OCI-LY7 (cell line): ENCODE results near the gene PLCD4. TPM values are rescaled to one million over a fixed set of nuclear protein-coding genes. Genes with fewer than 3 reads are reported as not detected.
A peak's percentile ranks its signal among the peaks of the same experiment; 100 is the strongest.

Experiments
- BruUV-seq: library from RNA; stranded (reverse); fragments of 400-500 nt; replicated peaks from 2 replicates; lab custom pipeline; 2021; lab: Mats Ljungman, UMichigan
- CTCF ChIA-PET: fragments of 300-600 bp; sonication (Branson Sonifier 250); formaldehyde crosslinking; loops from one replicate; lab custom pipeline; 2022; ENCODE audit warnings: antibody characterized with exemption; ENCODE audit not compliant: unreplicated experiment; lab: Charles Lee
- POLR2A ChIA-PET: fragments of 300-600 bp; sonication (Branson Sonifier 250); formaldehyde crosslinking; loops from one replicate; lab custom pipeline; 2022; ENCODE audit warnings: antibody characterized with exemption; lab: Charles Lee
- DNase-seq: peaks from one replicate; pipeline ENCODE4 v3.0.0-alpha.2; 2015; ENCODE audit warnings: low spot score
- H2AFZ ChIP-seq: fragments of 200-600 bp; sonication (generic), shearing (Covaris generic); 2 replicates; pipeline ENCODE4 v1.6.1; 2014; ENCODE audit warnings: mild to moderate bottlenecking, antibody characterized with exemption, low read length, moderate library complexity
- H3K27ac ChIP-seq: fragments of 200-600 bp; sonication (generic); 2 replicates; pipeline ENCODE4 v1.5.1; 2014; ENCODE audit warnings: mixed run types, low read depth, mild to moderate bottlenecking, moderate library complexity, low read length, inconsistent platforms; ENCODE audit not compliant: poor library complexity, severe bottlenecking
- H3K36me3 ChIP-seq: fragments of 200-600 bp; sonication (generic); 2 replicates; pipeline ENCODE4 v1.6.1; 2014; ENCODE audit warnings: mild to moderate bottlenecking, antibody characterized with exemption, low read length, moderate library complexity, mixed read lengths; ENCODE audit not compliant: insufficient read depth
- H3K4me1 ChIP-seq: fragments of 200-600 bp; sonication (generic); 2 replicates; pipeline ENCODE4 v1.5.1; 2014; ENCODE audit warnings: mild to moderate bottlenecking, low read length; ENCODE audit not compliant: insufficient read depth, poor library complexity, severe bottlenecking
- H3K4me2 ChIP-seq: fragments of 200-600 bp; sonication (generic); 2 replicates; pipeline ENCODE4 v1.6.1; 2014; ENCODE audit warnings: mild to moderate bottlenecking, low read length
- H3K4me3 ChIP-seq: fragments of 200-600 bp; sonication (generic); 2 replicates; pipeline ENCODE4 v1.5.1; 2014; ENCODE audit warnings: mild to moderate bottlenecking, low read depth, low read length; ENCODE audit not compliant: poor library complexity, severe bottlenecking
- H3K79me2 ChIP-seq: fragments of 200-600 bp; sonication (generic); 2 replicates; pipeline ENCODE4 v1.6.1; 2016; ENCODE audit warnings: low read depth, mild to moderate bottlenecking, low read length, moderate library complexity, mixed read lengths; ENCODE audit not compliant: insufficient read depth
- H3K9me2 ChIP-seq: fragments of 200-600 bp; sonication (generic); 2 replicates; pipeline ENCODE4 v1.6.1; 2016; ENCODE audit warnings: mild to moderate bottlenecking, low read length, mixed read lengths; ENCODE audit not compliant: insufficient read depth
- H3K9me3 ChIP-seq: fragments of 200-600 bp; sonication (generic); 2 replicates; pipeline ENCODE4 v1.6.1; 2014; ENCODE audit warnings: mild to moderate bottlenecking, mixed run types, low read length, mixed read lengths
- H4K20me1 ChIP-seq: fragments of 200-600 bp; sonication (generic); 2 replicates; pipeline ENCODE4 v1.6.1; 2014; ENCODE audit warnings: mild to moderate bottlenecking, antibody characterized with exemption, low read length, moderate library complexity, mixed read lengths; ENCODE audit not compliant: insufficient read depth
- CTCF ChIP-seq: fragments of 200-600 bp; sonication (generic); conservative IDR thresholded peaks from 2 replicates; pipeline ENCODE4 v1.5.1; 2014; ENCODE audit warnings: mild to moderate bottlenecking, antibody characterized with exemption, low read length, moderate library complexity, mixed read lengths
- EZH2phosphoT487 ChIP-seq: fragments of 200-600 bp; sonication (generic); IDR thresholded peaks from 2 replicates; pipeline ENCODE4 v1.6.1; 2018; ENCODE audit warnings: low read depth, borderline replicate concordance, mild to moderate bottlenecking, mixed run types, antibody characterized with exemption, low read length, moderate library complexity, mixed read lengths
- intact Hi-C: fragments of 100-400 bp; cut with micrococcal nuclease; formaldehyde crosslinking; loops from one replicate; pipeline ENCODE4 v1.10.0; 2022; ENCODE audit not compliant: unreplicated experiment
- total RNA-seq, 2 experiments: library from RNA; depleted of rRNA in 1 of 2; stranded (reverse); fragments of >200 nt in 1 of 2; shearing (Covaris generic) in 1 of 2; gene quantifications; 2 replicates each; pipeline ENCODE4 v1.2.3, GENCODE V29; 2014 to 2022

Gene PLCD4
- total RNA-seq, 2 experiments from 2014 or later = 0.25 to 0.48 TPM

- H2AFZ ChIP-seq = no peak overlapping the region
Measured at GRCh38 chr2:218558986-218559385, 48.7 kb upstream of the PLCD4 start.

GRCh38 chr2:218564056-218564455 is 43.6 kb upstream of the PLCD4 start:
- H3K79me2 ChIP-seq = peaks cover 57% of the 10 kb centered on the region
- BruUV-seq = no TSS peak
- no peak overlapping the region for H2AFZ ChIP-seq
- peaks cover 78% of the 10 kb centered on the region for H3K36me3 ChIP-seq
- H3K9me3 ChIP-seq = no peaks in the 10 kb centered on the region
- no peaks in the 10 kb centered on the region for H3K9me2 ChIP-seq
- no peak overlapping the region for H3K27ac ChIP-seq
- peaks cover 25% of the 10 kb centered on the region; the same call in 1 of the 2 replicates for H4K20me1 ChIP-seq
- no peak overlapping the region for H3K4me2 ChIP-seq
- ChIA-PET CTCF (no interaction called here), POLR2A (interaction anchor here (0.5 to 1.8 kb wide), 12 partner anchors 10 to 689 kb away, joined by 3 to 8 read pairs (median 4); partner anchors contain the start of gene TUBA4B)
- no peak for TF ChIP-seq EZH2phosphoT487
- no peak for TF ChIP-seq CTCF
- DNase-seq = no peak
- intact Hi-C loops = no loop called here
- H3K4me1 ChIP-seq = peaks cover 16% of the 10 kb centered on the region
- no peak overlapping the region for H3K4me3 ChIP-seq

More at GRCh38 chr2:218558986-218559385, 48.7 kb upstream of the PLCD4 start:
- Histone ChIP-seq H3K9me2 (no peaks in the 10 kb centered on the region), H3K4me1 (no peaks in the 10 kb centered on the region), H3K36me3 (peaks cover 95% of the 10 kb centered on the region), H3K27ac (no peak overlapping the region), H4K20me1 (0 out of 2 replicates have a peak, but pooled peaks cover 5% of the 10 kb centered on the region), H3K4me2 (no peak overlapping the region), H3K9me3 (no peaks in the 10 kb centered on the region), H3K4me3 (no peak overlapping the region), H3K79me2 (peaks cover 17% of the 10 kb centered on the region; the same call in 1 of the 2 replicates)
- TF ChIP-seq EZH2phosphoT487 (no peak), CTCF (no peak)
- POLR2A ChIA-PET = interaction anchor here (1.6 to 1.8 kb wide), 2 partner anchors 9 to 19 kb away, joined by 7 read pairs; partner anchors contain the start of gene USP37
- BruUV-seq = no TSS peak
- intact Hi-C loops = no loop called here
- DNase-seq = no peak
- CTCF ChIA-PET = interaction anchor here (0.6 kb wide), 1 partner anchor 15 kb away, joined by 3 read pairs; no protein-coding TSS in a partner anchor

- intact Hi-C loops = loop anchor here (5.0 kb wide), 2 partner anchors 91 to 349 kb away; partner anchors contain the start of genes ARPC2, BCS1L and ZNF142
- Histone ChIP-seq H3K36me3 (peaks cover 70% of the 10 kb centered on the region), H3K9me3 (no peaks in the 10 kb centered on the region), H2AFZ (no peak overlapping the region), H3K4me3 (peak overlapping the region; percentile 93), H3K4me2 (peak overlapping the region; percentile 91), H3K4me1 (peaks cover 30% of the 10 kb centered on the region), H3K9me2 (no peaks in the 10 kb centered on the region), H3K79me2 (peaks cover 79% of the 10 kb centered on the region), H3K27ac (no peak overlapping the region), H4K20me1 (peaks cover 38% of the 10 kb centered on the region)
- POLR2A ChIA-PET = interaction anchor here (0.6 to 1.4 kb wide), 2 partner anchors 67 to 89 kb away, joined by 3 to 4 read pairs; no protein-coding TSS in a partner anchor
- no TSS peak for BruUV-seq
- TF ChIP-seq EZH2phosphoT487 (no peak), CTCF (no peak)
- DNase-seq = no peak
- CTCF ChIA-PET = no interaction called here
Measured at GRCh38 chr2:218566296-218566695, 41.4 kb upstream of the PLCD4 start.
